Left ventricle myocardium inferior (tissue), 1 donor: ENCODE measurements around the gene HECW1. TPM values are rescaled to one million over a fixed set of nuclear protein-coding genes. Genes with fewer than 3 reads are reported as not detected.

Experiments used
- DNase-seq: peaks from one replicate; pipeline ENCODE4 v3.0.0-alpha.2; 2020
- H3K27ac ChIP-seq: fragments of 200-600 bp; replicated peaks from 2 replicates; pipeline ENCODE4 v1.8.0; 2021
- H3K27me3 ChIP-seq: fragments of 200-600 bp; 2 replicates; pipeline ENCODE4 v1.8.0; 2021; ENCODE audit warnings: low read depth
- H3K36me3 ChIP-seq: fragments of 200-600 bp; 2 replicates; pipeline ENCODE4 v1.8.0; 2021
- H3K4me1 ChIP-seq: fragments of 200-600 bp; 2 replicates; pipeline ENCODE4 v1.8.0; 2021
- H3K4me3 ChIP-seq: fragments of 200-600 bp; 2 replicates; pipeline ENCODE4 v1.8.0; 2021; ENCODE audit warnings: mild to moderate bottlenecking, moderate library complexity
- H3K9me3 ChIP-seq: fragments of 200-600 bp; replicated peaks from 2 replicates; pipeline ENCODE4 v1.8.0; 2021
- CTCF ChIP-seq: fragments of 200-600 bp; IDR thresholded peaks from 2 replicates; pipeline ENCODE4 v1.8.0; 2021; ENCODE audit warnings: antibody characterized with exemption, mild to moderate bottlenecking, borderline replicate concordance
- intact Hi-C: fragments of 100-400 bp; cut with micrococcal nuclease; formaldehyde crosslinking; loops from one replicate; pipeline ENCODE4 v1.11.0; 2022
- total RNA-seq: library from RNA; stranded (reverse); fragmentation: NEBNext Ultra II Directional; extraction: Animal tissue kit (Norgen Biotek cat#: 25700); gene quantifications from one replicate; pipeline ENCODE4 v1.2.1, GENCODE V29; 2021
- donor health status: DM: no; HTN: yes; CAD: no; lungs with severe emphysema.

The HECW1 gene
- total RNA-seq, 1 donor from 2014 or later: not detected

- no peak for TF ChIP-seq CTCF
- no peak overlapping the region for H3K27ac ChIP-seq
- H3K36me3 ChIP-seq: no peaks in the 10 kb centered on the region
- H3K4me3 ChIP-seq: no peak overlapping the region
- intact Hi-C loops: no loop called here
- no peaks in the 10 kb centered on the region for H3K4me1 ChIP-seq
- no peaks in the 10 kb centered on the region for H3K9me3 ChIP-seq
- peaks cover 70% of the 10 kb centered on the region for H3K27me3 ChIP-seq
- DNase-seq: no peak
These were observed 136.7 kb downstream of the HECW1 start for GRCh38 chr7:43248961-43249822.

GRCh38 chr7:43249823-43250145 lies 137.3 kb downstream of the HECW1 start:
- no peak for TF ChIP-seq CTCF
- Histone ChIP-seq H3K4me3 (no peak overlapping the region), H3K36me3 (no peaks in the 10 kb centered on the region), H3K9me3 (no peaks in the 10 kb centered on the region), H3K4me1 (no peaks in the 10 kb centered on the region), H3K27me3 (peaks cover 64% of the 10 kb centered on the region), H3K27ac (no peak overlapping the region)
- no peak for DNase-seq
- intact Hi-C loops: no loop called here

GRCh38 chr7:43260980-43261878 lies 148.8 kb downstream of the HECW1 start:
- peaks cover 40% of the 10 kb centered on the region for H3K27me3 ChIP-seq
- no peaks in the 10 kb centered on the region for H3K36me3 ChIP-seq
- peak; percentile 88 for TF ChIP-seq CTCF
- no peaks in the 10 kb centered on the region for H3K9me3 ChIP-seq
- intact Hi-C loops: loop anchor here (10.0 kb wide), 1 partner anchor 316 kb away; no protein-coding TSS in a partner anchor
- H3K4me1 ChIP-seq: no peaks in the 10 kb centered on the region
- H3K4me3 ChIP-seq: no peak overlapping the region
- peak; percentile 47 for DNase-seq
- H3K27ac ChIP-seq: no peak overlapping the region

GRCh38 chr7:43265139-43265538 lies 152.7 kb downstream of the HECW1 start:
- no peak overlapping the region for H3K4me3 ChIP-seq
- no peak for TF ChIP-seq CTCF
- no peaks in the 10 kb centered on the region for H3K36me3 ChIP-seq
- H3K27me3 ChIP-seq: peaks cover 52% of the 10 kb centered on the region
- intact Hi-C loops: loop anchor here (10.0 kb wide), 1 partner anchor 320 kb away; no protein-coding TSS in a partner anchor
- no peaks in the 10 kb centered on the region for H3K9me3 ChIP-seq
- H3K4me1 ChIP-seq: no peaks in the 10 kb centered on the region
- no peak for DNase-seq
- no peak overlapping the region for H3K27ac ChIP-seq

- DNase-seq: no peak
- H3K27ac ChIP-seq: no peak overlapping the region
- peaks cover 20% of the 10 kb centered on the region for H3K9me3 ChIP-seq
- no peaks in the 10 kb centered on the region for H3K36me3 ChIP-seq
- H3K27me3 ChIP-seq: peaks cover 10% of the 10 kb centered on the region
- intact Hi-C loops: no loop called here
- H3K4me3 ChIP-seq: no peak overlapping the region
- H3K4me1 ChIP-seq: no peaks in the 10 kb centered on the region
- TF ChIP-seq CTCF: no peak
These were observed 161.7 kb downstream of the HECW1 start for GRCh38 chr7:43273939-43274719.
